Gastrocnemius medialis (tissue), 4 donors: Measurements from ENCODE around the gene UNC13C.

ENCODE experiments used
- CTCF ChIP-seq, 5 experiments: fragments of 450-650 bp in 3 of 5; fragments of 200-600 bp in 2 of 5; sonication (generic) in 2 of 5; IDR thresholded peaks in 4 of 5; conservative IDR thresholded peaks in 1 of 5; 1 replicate in 4 of 5; 2 replicates in 1 of 5; pipeline ENCODE4 v1.5.1; 2016 to 2019; ENCODE audit warnings: antibody characterized with exemption in 5 of 5, mild to moderate bottlenecking in 3 of 5, moderate library complexity in 3 of 5
- POLR2A ChIP-seq, 2 donors: fragments of 450-650 bp; IDR thresholded peaks; one replicate each; pipeline ENCODE4 v1.6.1; 2017; ENCODE audit warnings: antibody characterized with exemption in 2 of 2, mild to moderate bottlenecking in 2 of 2, moderate library complexity in 2 of 2

GRCh38 chr15:54045397-54045796, 67.2 kb downstream of the UNC13C start:
- no peak for TF ChIP-seq CTCF (IDR thresholded peaks at IDR 0.05 in 4 of 5, conservative IDR thresholded peaks at IDR 0.05 in 1 of 5)
- TF ChIP-seq POLR2A (IDR thresholded peaks at IDR 0.05): no peak
